ENCODE results near the gene LSM3. TPM values are rescaled to one million over a fixed set of nuclear protein-coding genes. Genes with fewer than 3 reads are reported as not detected.
A peak's percentile ranks its signal among the peaks of the same experiment; 100 is the strongest.

LSM3 gene
- total and polyA plus RNA-seq, 9 of the 15 experiments (the other 6 are each of a cell fraction or from before 2014, with no cell fraction given), result 33.8 to 203 (median 61.2) TPM

DNA sequence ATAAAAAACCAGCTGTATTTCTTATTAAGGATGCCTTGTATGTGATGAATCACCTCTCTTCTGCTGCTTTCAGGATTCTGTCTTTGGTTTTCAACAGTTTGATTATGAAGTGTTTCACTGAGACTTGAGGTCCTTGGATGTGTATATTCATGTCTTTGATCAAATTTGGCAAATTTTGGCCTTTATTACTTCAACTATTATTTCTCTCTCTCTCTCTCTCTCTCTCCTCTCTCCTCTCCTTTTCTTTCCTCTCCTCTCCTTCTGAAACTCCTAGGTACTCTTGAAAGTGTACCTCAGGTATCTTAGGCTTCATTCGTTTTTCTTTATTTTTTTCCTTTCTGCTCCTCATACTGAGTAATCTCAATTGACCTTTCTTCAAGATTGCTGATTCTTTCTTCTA, 43.3 kb downstream of the LSM3 start (continued):
- TF ChIP-seq, protein P1, sequence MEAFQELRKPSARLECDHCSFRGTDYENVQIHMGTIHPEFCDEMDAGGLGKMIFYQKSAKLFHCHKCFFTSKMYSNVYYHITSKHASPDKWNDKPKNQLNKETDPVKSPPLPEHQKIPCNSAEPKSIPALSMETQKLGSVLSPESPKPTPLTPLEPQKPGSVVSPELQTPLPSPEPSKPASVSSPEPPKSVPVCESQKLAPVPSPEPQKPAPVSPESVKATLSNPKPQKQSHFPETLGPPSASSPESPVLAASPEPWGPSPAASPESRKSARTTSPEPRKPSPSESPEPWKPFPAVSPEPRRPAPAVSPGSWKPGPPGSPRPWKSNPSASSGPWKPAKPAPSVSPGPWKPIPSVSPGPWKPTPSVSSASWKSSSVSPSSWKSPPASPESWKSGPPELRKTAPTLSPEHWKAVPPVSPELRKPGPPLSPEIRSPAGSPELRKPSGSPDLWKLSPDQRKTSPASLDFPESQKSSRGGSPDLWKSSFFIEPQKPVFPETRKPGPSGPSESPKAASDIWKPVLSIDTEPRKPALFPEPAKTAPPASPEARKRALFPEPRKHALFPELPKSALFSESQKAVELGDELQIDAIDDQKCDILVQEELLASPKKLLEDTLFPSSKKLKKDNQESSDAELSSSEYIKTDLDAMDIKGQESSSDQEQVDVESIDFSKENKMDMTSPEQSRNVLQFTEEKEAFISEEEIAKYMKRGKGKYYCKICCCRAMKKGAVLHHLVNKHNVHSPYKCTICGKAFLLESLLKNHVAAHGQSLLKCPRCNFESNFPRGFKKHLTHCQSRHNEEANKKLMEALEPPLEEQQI (IDR thresholded peaks at IDR 0.05), result no peak
- no peak for TF ChIP-seq SRF (CRISPR knock-in tag; IDR thresholded peaks at IDR 0.05)
- TF ChIP-seq HCFC1 (IDR thresholded peaks at IDR 0.05; ENCODE audit: low read depth, low read length), result no peak
- no peak for TF ChIP-seq ZNF282 (CRISPR knock-in tag; IDR thresholded peaks at IDR 0.05)
- TF ChIP-seq TAF9B (IDR thresholded peaks at IDR 0.05; ENCODE audit: partially characterized antibody), result no peak
- TF ChIP-seq ELF4 (CRISPR knock-in tag; IDR thresholded peaks at IDR 0.05), result 0 out of 2 replicates have a peak, but pooled peaks have one; percentile 32
- no peak for TF ChIP-seq ZNF717 (CRISPR knock-in tag; IDR thresholded peaks at IDR 0.05)
- TF ChIP-seq SMARCB1 (IDR thresholded peaks at IDR 0.05; ENCODE audit: insufficient read length, low read depth), result no peak
- no peak for TF ChIP-seq MTA2 (IDR thresholded peaks at IDR 0.05; ENCODE audit: low read depth)
- TF ChIP-seq ZNF695 (CRISPR knock-in tag; IDR thresholded peaks at IDR 0.05), result no peak
- no peak for TF ChIP-seq ZNF766 (CRISPR knock-in tag; conservative IDR thresholded peaks at IDR 0.05)
- TF ChIP-seq, protein P2, sequence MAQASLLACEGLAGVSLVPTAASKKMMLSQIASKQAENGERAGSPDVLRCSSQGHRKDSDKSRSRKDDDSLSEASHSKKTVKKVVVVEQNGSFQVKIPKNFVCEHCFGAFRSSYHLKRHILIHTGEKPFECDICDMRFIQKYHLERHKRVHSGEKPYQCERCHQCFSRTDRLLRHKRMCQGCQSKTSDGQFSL (CRISPR knock-in tag; IDR thresholded peaks at IDR 0.05), result no peak
- TF ChIP-seq, protein P2 (tag; IDR thresholded peaks at IDR 0.05), result no peak
- no peak for TF ChIP-seq BHLHE40 (IDR thresholded peaks at IDR 0.05; ENCODE audit: low read length)
- TF ChIP-seq SUPT5H (IDR thresholded peaks at IDR 0.05), result no peak
- no peak for TF ChIP-seq SMAD2 (IDR thresholded peaks at IDR 0.05; ENCODE audit: low read depth, low read length)
- TF ChIP-seq ZEB2 (IDR thresholded peaks at IDR 0.05), result peak; percentile 33; the same call in 1 of the 2 replicates
- TF ChIP-seq DDX20 (tag; IDR thresholded peaks at IDR 0.05; ENCODE audit: low read depth), result no peak
- TF ChIP-seq, protein P3, sequence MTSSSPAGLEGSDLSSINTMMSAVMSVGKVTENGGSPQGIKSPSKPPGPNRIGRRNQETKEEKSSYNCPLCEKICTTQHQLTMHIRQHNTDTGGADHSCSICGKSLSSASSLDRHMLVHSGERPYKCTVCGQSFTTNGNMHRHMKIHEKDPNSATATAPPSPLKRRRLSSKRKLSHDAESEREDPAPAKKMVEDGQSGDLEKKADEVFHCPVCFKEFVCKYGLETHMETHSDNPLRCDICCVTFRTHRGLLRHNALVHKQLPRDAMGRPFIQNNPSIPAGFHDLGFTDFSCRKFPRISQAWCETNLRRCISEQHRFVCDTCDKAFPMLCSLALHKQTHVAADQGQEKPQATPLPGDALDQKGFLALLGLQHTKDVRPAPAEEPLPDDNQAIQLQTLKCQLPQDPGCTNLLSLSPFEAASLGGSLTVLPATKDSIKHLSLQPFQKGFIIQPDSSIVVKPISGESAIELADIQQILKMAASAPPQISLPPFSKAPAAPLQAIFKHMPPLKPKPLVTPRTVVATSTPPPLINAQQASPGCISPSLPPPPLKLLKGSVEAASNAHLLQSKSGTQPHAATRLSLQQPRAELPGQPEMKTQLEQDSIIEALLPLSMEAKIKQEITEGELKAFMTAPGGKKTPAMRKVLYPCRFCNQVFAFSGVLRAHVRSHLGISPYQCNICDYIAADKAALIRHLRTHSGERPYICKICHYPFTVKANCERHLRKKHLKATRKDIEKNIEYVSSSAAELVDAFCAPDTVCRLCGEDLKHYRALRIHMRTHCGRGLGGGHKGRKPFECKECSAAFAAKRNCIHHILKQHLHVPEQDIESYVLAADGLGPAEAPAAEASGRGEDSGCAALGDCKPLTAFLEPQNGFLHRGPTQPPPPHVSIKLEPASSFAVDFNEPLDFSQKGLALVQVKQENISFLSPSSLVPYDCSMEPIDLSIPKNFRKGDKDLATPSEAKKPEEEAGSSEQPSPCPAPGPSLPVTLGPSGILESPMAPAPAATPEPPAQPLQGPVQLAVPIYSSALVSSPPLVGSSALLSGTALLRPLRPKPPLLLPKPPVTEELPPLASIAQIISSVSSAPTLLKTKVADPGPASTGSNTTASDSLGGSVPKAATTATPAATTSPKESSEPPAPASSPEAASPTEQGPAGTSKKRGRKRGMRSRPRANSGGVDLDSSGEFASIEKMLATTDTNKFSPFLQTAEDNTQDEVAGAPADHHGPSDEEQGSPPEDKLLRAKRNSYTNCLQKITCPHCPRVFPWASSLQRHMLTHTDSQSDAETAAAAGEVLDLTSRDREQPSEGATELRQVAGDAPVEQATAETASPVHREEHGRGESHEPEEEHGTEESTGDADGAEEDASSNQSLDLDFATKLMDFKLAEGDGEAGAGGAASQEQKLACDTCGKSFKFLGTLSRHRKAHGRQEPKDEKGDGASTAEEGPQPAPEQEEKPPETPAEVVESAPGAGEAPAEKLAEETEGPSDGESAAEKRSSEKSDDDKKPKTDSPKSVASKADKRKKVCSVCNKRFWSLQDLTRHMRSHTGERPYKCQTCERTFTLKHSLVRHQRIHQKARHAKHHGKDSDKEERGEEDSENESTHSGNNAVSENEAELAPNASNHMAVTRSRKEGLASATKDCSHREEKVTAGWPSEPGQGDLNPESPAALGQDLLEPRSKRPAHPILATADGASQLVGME (CRISPR knock-in tag; IDR thresholded peaks at IDR 0.05), result no peak
- no peak for TF ChIP-seq ZKSCAN1 (IDR thresholded peaks at IDR 0.05; ENCODE audit: low read depth, low read length)
- no peak for TF ChIP-seq HDGF (IDR thresholded peaks at IDR 0.05)

All from K562 (cell line).